ENCODE data around the gene NAA11.

NAA11 gene

DNA sequence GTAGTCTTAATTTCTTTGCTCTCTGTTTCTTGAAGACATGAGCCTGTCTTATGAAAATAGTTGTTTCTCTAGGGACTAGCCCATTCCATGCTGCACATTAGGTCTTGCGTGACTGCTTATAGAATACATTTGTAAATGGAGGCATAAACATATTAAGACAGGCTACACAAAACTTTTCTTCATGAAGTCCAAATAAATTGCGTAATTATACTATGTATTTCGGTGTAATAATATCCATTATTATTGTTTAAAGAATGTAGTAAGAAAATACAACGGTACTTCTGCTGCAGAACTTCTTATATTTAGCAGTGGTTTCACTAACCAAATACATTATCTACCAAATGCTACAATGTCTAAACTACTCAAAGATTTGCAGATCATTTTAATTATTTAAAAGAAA is 8.5 kb upstream of the NAA11 start (continued):
- TF ChIP-seq, protein P1, sequence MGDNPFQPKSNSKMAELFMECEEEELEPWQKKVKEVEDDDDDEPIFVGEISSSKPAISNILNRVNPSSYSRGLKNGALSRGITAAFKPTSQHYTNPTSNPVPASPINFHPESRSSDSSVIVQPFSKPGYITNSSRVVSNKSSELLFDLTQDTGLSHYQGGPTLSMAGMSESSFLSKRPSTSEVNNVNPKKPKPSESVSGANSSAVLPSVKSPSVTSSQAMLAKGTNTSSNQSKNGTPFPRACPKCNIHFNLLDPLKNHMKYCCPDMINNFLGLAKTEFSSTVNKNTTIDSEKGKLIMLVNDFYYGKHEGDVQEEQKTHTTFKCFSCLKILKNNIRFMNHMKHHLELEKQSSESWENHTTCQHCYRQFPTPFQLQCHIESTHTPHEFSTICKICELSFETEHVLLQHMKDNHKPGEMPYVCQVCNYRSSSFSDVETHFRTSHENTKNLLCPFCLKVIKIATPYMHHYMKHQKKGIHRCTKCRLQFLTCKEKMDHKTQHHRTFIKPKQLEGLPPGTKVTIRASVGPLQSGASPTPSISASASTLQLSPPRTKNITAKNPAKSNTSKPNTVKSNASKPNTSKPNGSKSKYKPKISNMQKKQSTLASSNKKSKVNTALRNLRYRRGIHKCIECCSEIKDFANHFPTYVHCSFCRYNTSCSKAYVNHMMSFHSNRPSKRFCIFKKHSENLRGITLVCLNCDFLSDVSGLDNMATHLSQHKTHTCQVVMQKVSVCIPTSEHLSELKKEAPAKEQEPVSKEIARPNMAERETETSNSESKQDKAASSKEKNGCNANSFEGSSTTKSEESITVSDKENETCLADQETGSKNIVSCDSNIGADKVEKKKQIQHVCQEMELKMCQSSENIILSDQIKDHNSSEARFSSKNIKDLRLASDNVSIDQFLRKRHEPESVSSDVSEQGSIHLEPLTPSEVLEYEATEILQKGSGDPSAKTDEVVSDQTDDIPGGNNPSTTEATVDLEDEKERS (tag by site-specific recombination; IDR thresholded peaks at IDR 0.05), result no peak
- TF ChIP-seq, protein P2, sequence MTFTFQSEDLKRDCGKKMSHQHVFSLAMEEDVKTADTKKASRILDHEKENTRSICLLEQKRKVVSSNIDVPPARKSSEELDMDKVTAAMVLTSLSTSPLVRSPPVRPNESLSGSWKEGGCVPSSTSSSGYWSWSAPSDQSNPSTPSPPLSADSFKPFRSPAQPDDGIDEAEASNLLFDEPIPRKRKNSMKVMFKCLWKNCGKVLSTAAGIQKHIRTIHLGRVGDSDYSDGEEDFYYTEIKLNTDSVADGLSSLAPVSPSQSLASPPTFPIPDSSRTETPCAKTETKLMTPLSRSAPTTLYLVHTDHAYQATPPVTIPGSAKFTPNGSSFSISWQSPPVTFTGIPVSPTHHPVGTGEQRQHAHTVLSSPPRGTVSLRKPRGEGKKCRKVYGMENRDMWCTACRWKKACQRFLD (tag by site-specific recombination; IDR thresholded peaks at IDR 0.05), result no peak
- TF ChIP-seq, protein P3, sequence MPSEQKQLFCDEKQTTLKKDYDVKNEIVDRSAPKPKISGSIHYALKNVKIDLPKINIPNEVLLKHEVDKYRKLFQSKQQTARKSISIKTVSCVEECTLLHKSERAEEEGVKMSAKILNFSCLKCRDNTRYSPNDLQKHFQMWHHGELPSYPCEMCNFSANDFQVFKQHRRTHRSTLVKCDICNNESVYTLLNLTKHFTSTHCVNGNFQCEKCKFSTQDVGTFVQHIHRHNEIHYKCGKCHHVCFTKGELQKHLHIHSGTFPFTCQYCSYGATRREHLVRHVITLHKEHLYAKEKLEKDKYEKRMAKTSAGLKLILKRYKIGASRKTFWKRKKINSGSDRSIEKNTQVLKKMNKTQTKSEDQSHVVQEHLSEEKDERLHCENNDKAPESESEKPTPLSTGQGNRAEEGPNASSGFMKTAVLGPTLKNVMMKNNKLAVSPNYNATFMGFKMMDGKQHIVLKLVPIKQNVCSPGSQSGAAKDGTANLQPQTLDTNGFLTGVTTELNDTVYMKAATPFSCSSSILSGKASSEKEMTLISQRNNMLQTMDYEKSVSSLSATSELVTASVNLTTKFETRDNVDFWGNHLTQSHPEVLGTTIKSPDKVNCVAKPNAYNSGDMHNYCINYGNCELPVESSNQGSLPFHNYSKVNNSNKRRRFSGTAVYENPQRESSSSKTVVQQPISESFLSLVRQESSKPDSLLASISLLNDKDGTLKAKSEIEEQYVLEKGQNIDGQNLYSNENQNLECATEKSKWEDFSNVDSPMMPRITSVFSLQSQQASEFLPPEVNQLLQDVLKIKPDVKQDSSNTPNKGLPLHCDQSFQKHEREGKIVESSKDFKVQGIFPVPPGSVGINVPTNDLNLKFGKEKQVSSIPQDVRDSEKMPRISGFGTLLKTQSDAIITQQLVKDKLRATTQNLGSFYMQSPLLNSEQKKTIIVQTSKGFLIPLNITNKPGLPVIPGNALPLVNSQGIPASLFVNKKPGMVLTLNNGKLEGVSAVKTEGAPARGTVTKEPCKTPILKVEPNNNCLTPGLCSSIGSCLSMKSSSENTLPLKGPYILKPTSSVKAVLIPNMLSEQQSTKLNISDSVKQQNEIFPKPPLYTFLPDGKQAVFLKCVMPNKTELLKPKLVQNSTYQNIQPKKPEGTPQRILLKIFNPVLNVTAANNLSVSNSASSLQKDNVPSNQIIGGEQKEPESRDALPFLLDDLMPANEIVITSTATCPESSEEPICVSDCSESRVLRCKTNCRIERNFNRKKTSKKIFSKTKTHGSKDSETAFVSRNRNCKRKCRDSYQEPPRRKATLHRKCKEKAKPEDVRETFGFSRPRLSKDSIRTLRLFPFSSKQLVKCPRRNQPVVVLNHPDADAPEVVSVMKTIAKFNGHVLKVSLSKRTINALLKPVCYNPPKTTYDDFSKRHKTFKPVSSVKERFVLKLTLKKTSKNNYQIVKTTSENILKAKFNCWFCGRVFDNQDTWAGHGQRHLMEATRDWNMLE (tag by site-specific recombination; conservative IDR thresholded peaks at IDR 0.05; ENCODE audit: low read depth), result no peak
- TF ChIP-seq OVOL3 (tag by site-specific recombination; IDR thresholded peaks at IDR 0.05), result no peak
- no peak for TF ChIP-seq ZNF664 (tag by site-specific recombination; IDR thresholded peaks at IDR 0.05)

DNA sequence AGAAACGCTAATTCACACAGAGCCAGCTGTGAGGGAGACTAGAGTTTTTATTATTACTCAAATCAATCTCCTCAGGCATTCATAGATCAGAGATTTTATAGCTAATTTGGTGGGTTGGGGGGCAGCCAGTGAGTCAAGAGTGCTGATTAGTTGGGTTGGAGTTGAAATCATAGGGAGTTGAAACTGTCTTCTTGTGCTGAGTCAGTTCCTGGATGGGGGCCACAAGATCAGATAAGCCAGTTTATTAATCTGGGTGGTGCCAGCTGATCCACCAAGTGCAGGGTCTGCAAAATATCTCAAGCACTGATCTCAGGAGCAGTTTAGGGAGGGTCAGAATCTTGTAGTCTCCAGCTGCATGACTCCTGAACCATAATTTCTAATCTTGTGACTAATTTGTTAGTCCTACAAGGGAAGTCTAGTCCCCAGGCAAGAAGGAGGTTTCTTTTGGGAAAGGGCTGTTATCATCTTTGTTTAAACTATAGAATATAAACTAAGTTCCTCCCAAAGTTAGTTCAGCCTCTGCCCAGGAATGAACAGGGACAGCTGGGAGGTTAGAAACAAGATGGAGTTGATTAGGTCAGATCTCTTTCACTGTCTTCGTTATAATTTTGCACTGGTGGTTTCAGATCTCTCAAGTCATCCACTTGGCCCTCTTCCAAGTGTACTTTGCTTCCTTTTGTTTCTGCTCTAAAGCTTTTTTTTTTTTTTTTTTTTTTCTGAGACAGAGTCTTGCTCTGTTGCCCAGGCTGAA is 5.4 kb upstream of the NAA11 start:
- Histone ChIP-seq H3K27ac (ENCODE audit: extremely low read depth, low read depth, low read length) (no peak overlapping the region), H3K4me1 (ENCODE audit: control insufficient read depth, insufficient read depth, low read length) (no peaks in the 10 kb centered on the region; the same call in 1 of the 2 replicates), H3K36me3 (ENCODE audit: control insufficient read depth in 2 of 2, insufficient read depth in 1 of 2, low read length in 2 of 2) (no peaks in the 10 kb centered on the region), H3K4me3 (ENCODE audit: low read depth, low read length) (no peak overlapping the region), H3K9me3 (ENCODE audit: control insufficient read depth, insufficient read depth, low read depth, low read length) (no peaks in the 10 kb centered on the region)
- TF ChIP-seq, protein P4, sequence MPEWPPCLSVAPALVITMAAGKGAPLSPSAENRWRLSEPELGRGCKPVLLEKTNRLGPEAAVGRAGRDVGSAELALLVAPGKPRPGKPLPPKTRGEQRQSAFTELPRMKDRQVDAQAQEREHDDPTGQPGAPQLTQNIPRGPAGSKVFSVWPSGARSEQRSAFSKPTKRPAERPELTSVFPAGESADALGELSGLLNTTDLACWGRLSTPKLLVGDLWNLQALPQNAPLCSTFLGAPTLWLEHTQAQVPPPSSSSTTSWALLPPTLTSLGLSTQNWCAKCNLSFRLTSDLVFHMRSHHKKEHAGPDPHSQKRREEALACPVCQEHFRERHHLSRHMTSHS (tag by site-specific recombination; IDR thresholded peaks at IDR 0.05), result no peak
- TF ChIP-seq ZNF843 (tag by site-specific recombination; IDR thresholded peaks at IDR 0.05) (no peak), ZNF23 (tag by site-specific recombination; IDR thresholded peaks at IDR 0.05; ENCODE audit: borderline replicate concordance) (no peak), ZBTB48 (tag by site-specific recombination; IDR thresholded peaks at IDR 0.05) (no peak), ZNF274 (IDR thresholded peaks at IDR 0.05; ENCODE audit: low read length) (no peak), ZNF274 (tag by site-specific recombination; IDR thresholded peaks at IDR 0.05; ENCODE audit: borderline replicate concordance) (no peak), ZNF214 (tag by site-specific recombination; IDR thresholded peaks at IDR 0.05; ENCODE audit: borderline replicate concordance) (no peak), ZFP69B (tag by site-specific recombination; IDR thresholded peaks at IDR 0.05) (no peak)
- TF ChIP-seq, protein P5, sequence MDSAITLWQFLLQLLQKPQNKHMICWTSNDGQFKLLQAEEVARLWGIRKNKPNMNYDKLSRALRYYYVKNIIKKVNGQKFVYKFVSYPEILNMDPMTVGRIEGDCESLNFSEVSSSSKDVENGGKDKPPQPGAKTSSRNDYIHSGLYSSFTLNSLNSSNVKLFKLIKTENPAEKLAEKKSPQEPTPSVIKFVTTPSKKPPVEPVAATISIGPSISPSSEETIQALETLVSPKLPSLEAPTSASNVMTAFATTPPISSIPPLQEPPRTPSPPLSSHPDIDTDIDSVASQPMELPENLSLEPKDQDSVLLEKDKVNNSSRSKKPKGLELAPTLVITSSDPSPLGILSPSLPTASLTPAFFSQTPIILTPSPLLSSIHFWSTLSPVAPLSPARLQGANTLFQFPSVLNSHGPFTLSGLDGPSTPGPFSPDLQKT (IDR thresholded peaks at IDR 0.05; ENCODE audit: borderline replicate concordance, low read depth, low read length), result no peak
- CTCF ChIA-PET, result no interaction called here
- POLR2A ChIA-PET, result no interaction called here
